ENCODE measurements around the gene MRPL14. TPM values are rescaled to one million over a fixed set of nuclear protein-coding genes. Genes with fewer than 3 reads are reported as not detected.

Gene MRPL14
- total and polyA plus RNA-seq, 9 of the 15 experiments (the other 6 are each of a cell fraction or from before 2014, with no cell fraction given) = 126 to 424 (median 165) TPM

DNA sequence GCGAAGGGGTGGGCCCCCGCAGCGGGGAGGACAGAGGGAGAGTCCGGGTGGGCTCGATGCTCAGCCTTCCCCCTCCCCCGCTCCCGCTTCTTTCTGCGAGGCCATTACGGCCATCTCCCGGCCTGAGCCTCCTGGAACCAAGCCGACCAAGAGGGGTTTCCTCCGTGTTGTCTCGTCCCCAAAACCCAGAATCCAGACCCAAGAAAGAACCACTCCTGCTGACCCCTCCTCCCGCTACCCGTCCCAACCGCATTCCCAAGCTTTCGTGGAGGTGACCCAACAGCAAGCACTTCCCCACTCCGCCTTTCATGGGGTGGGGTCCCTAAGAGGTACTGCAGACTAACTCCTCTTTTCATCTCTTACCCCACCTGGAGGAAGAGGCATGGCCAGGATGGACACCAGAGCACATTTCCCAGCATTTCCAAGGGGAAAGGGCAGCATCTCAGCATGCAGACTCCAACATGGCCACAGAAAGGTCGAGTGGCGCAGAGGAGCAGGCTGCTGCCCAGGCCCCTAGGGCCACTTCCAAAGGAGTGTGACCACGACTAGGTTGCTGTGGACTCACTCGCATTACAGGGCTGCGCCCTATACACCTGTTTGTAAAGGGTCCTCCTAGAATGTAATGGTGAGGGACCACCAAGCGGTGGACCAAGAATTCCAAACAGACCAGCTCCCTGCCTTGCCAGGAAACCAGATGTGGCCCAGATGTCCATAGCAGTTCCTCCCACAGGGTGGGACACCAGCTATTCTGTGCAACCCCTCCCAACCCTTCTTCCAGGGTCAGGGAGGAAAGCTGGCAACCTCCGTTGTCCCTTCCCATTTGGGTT is 53.4 kb downstream of the MRPL14 start (continued):
- TF ChIP-seq TAF15 (IDR thresholded peaks at IDR 0.05; ENCODE audit: low read depth, low read length) = no peak
- no peak for TF ChIP-seq RNF2 (IDR thresholded peaks at IDR 0.05)
- TF ChIP-seq RCOR1 (IDR thresholded peaks at IDR 0.05; ENCODE audit: borderline replicate concordance in 1 of 2, low read depth in 2 of 2, low read length in 2 of 2) = no peak
- peak; percentile 6; the same call in 1 of the 2 replicates for TF ChIP-seq TEAD4 (IDR thresholded peaks at IDR 0.05; ENCODE audit: low read length)
- TF ChIP-seq TEAD4 (CRISPR knock-in tag; IDR thresholded peaks at IDR 0.05; ENCODE audit: borderline replicate concordance) = no peak
- TF ChIP-seq ZNF23 (CRISPR knock-in tag; IDR thresholded peaks at IDR 0.05) = no peak
- TF ChIP-seq, protein P1, sequence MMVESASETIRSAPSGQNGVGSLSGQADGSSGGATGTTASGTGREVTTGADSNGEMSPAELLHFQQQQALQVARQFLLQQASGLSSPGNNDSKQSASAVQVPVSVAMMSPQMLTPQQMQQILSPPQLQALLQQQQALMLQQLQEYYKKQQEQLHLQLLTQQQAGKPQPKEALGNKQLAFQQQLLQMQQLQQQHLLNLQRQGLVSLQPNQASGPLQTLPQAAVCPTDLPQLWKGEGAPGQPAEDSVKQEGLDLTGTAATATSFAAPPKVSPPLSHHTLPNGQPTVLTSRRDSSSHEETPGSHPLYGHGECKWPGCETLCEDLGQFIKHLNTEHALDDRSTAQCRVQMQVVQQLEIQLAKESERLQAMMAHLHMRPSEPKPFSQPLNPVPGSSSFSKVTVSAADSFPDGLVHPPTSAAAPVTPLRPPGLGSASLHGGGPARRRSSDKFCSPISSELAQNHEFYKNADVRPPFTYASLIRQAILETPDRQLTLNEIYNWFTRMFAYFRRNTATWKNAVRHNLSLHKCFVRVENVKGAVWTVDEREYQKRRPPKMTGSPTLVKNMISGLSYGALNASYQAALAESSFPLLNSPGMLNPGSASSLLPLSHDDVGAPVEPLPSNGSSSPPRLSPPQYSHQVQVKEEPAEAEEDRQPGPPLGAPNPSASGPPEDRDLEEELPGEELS (CRISPR knock-in tag; IDR thresholded peaks at IDR 0.05; ENCODE audit: borderline replicate concordance) = no peak
- TF ChIP-seq, protein P2, sequence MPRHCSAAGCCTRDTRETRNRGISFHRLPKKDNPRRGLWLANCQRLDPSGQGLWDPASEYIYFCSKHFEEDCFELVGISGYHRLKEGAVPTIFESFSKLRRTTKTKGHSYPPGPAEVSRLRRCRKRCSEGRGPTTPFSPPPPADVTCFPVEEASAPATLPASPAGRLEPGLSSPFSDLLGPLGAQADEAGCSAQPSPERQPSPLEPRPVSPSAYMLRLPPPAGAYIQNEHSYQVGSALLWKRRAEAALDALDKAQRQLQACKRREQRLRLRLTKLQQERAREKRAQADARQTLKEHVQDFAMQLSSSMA (CRISPR knock-in tag; IDR thresholded peaks at IDR 0.05) = no peak
- TF ChIP-seq PCBP1 (IDR thresholded peaks at IDR 0.05; ENCODE audit: low read depth, low read length, poor library complexity, severe bottlenecking) = no peak
- 0 out of 2 replicates have a peak, but pooled peaks have one; percentile 53 for TF ChIP-seq CAMTA2 (CRISPR knock-in tag; conservative IDR thresholded peaks at IDR 0.05)
- no peak for TF ChIP-seq ZNF175 (CRISPR knock-in tag; IDR thresholded peaks at IDR 0.05; ENCODE audit: low read depth)
- TF ChIP-seq, protein P3, sequence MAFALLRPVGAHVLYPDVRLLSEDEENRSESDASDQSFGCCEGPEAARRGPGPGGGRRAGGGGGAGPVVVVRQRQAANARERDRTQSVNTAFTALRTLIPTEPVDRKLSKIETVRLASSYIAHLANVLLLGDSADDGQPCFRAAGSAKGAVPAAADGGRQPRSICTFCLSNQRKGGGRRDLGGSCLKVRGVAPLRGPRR (CRISPR knock-in tag; IDR thresholded peaks at IDR 0.05) = 0 out of 2 replicates have a peak, but pooled peaks have one; percentile 18
- TF ChIP-seq ZNF134 (CRISPR knock-in tag; conservative IDR thresholded peaks at IDR 0.05) = no peak
- TF ChIP-seq GATAD2A (IDR thresholded peaks at IDR 0.05) = peak; percentile 84
- no peak for TF ChIP-seq CBX2 (IDR thresholded peaks at IDR 0.05; ENCODE audit: insufficient read depth, low read length, poor library complexity, severe bottlenecking)
- TF ChIP-seq KDM4B (IDR thresholded peaks at IDR 0.05; ENCODE audit: borderline replicate concordance in 2 of 2, low read depth in 1 of 2) = no peak

Measured in K562 (cell line).